Activated naive CD4-positive, alpha-beta T cell treated with anti-CD3 and anti-CD28 coated beads, Interleukin-2, amount 50 U/mL, for 16 hours (primary cell): ENCODE results near the gene GALR3.
A peak's percentile ranks its signal among the peaks of the same experiment; 100 is the strongest.

Source experiments
- DNase-seq: peaks from one replicate; pipeline ENCODE4 v3.0.0-alpha.2; 2020

GALR3 gene

DNA sequence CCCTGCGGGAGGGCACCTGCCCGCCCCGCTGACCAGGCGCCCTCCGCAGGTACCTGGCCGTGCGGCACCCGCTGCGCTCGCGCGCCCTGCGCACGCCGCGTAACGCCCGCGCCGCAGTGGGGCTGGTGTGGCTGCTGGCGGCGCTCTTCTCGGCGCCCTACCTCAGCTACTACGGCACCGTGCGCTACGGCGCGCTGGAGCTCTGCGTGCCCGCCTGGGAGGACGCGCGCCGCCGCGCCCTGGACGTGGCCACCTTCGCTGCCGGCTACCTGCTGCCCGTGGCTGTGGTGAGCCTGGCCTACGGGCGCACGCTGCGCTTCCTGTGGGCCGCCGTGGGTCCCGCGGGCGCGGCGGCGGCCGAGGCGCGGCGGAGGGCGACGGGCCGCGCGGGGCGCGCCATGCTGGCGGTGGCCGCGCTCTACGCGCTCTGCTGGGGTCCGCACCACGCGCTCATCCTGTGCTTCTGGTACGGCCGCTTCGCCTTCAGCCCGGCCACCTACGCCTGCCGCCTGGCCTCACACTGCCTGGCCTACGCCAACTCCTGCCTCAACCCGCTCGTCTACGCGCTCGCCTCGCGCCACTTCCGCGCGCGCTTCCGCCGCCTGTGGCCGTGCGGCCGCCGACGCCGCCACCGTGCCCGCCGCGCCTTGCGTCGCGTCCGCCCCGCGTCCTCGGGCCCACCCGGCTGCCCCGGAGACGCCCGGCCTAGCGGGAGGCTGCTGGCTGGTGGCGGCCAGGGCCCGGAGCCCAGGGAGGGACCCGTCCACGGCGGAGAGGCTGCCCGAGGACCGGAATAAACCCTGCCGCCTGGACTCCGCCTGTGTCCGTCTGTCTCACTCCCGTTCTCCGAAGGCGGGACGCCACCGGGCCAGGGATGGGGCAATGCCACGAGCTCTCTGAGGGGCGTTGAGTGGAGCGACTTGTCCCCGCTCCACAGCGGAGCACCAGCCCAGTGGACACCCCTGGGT lies 1.8 kb downstream of the GALR3 start:
- DNase-seq: no peak

DNA sequence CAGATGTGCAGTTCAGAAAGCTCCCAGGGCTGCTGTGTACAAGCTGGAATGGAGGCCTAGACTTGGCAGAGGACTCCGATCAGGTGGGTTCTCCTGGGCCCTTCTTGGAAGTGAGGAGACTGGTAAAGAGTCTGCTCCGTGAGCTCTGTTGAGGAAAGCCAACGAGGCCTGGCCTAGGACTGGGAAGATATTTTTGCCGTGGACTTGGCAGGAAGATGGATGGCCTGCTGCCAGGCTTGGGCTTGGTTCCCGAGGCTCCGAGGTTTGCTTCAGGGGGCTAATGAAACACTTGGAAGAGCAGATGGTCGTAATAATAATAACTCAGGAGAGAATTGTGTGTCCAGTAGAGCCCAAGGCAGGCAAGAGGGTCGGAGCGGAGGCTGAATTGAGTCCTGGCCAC lies 3.9 kb downstream of the GALR3 start:
- no peak for DNase-seq

DNA sequence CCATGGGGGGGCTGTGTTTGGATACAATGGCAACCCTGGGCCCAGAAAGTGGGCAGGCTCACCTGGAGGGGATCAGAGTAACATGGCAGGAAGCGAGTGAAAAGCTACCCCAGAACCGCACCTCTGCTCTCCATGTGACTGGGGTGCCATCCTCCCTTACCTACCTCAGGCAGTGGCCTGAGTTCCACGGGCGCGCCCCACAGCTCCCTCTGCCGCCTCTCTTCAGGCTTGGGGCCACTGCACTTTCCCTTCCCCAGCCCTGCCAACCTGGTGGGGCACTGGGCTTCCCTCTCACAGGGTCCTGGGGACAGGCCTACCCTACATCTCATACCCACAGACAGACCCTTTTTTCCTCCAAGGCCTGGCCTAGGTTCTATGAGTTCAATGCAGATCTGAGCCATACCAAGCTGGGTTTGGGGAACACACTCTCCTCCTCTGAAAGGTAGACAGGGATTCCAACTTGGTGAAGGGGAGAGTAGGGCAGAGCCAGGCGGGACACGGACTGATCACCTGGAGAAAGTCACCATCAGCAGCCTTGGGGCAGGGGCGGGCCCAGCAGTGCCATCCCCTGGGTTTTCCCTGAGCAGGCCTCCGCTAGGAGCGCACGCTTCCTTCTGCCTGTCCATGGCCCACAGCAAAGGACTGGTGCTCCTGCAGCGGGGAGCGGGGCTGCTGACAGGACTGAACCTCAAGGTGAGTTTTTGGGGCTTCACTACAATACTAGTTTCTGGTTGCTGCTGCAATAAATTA lies 7.1 kb downstream of the GALR3 start:
- DNase-seq: no peak

DNA sequence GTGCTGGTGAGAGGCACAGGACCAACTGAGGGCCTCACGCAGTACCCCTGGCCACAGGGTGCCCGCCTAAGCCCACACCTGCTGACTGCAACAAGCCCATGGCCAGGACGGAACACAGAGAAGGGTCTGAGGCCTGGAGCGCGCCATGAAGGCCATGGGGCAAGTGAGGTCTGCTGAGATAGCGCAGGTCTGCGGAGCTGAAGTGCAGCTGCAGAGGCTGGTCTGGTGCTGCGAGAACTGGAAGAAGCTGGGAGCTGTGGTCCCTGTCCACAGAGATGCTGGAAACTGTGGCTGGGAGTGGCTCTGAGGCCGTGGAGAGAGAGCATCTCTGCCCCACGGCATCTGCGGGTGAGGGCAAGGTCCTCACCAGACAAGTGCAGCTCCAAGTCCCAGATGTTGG lies 8.3 kb downstream of the GALR3 start:
- no peak for DNase-seq

DNA sequence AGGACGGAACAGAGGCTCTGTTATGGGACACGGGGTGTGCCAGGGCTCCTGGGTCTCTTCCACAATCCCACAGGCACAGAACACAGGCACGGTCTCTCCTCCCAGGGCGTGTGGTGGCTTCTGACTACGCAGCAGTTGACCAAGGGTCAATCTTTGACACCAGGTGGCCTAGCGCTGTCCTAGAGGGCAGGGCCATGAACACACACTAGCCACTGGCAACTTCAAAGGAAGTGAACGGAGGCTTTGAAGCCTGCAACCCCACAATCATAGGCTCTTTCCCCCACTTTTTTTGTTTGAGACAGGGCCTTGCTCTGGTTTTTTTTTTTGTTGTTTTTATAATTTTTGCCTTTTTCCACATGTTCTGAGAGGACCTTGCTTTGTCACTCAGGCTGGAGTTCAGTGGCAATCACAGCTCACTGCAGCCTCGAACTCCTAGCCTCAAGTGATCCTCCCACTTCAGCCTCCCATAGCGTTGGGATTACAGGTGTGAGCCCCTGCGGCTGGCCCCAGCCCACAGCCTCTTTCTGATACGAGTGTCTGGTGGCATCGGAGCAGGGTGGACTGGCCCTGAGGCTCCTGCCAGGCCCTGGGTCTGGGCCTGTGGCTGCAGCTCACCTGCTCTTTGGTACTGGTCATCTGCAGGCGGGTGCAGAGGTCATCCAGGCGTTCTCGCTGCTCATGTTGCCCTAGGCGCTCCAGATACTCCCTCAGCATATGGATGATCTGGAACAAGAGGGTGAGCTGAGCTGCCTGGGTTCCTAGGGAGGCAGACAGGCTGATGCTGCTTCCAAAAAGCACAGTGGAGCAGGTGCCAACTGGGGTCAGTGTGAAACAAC lies 9.1 kb downstream of the GALR3 start:
- no peak for DNase-seq

DNA sequence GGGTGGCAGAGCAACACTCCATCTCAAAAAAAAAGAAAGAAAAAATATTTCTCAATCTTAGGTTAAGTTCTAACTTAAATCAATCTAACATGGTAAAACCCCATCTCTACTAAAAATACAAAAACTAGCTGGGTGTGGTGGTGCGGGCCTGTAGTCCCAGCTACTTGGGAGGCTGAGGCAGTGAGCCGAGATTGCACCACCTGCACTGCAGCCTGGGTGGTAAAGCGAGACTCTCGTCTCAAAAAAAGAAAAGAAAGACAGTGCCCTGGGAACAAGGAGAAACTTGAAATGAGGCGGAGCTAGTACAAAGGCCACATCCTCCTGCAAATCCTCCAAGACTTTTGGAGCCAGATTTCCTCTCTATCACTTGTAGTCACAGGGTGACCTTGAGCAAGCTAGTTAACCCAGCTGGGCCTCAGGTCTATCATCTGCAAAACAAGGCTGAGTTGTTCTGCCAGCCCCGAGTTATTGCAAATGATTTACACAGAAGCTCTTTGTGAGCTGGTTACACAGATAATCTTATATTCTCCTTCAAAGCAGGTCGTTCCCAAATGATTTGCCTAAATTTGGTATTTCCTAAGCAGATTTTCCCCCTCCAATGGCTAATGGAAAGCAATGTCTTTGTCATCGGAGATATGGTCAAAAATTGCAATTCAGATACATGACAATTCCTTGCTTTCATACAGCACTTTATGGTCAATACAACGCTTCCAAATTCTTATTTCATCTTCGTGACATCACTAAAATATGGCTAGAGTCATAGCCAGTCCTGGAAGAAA lies 19.0 kb downstream of the GALR3 start:
- no peak for DNase-seq

DNA sequence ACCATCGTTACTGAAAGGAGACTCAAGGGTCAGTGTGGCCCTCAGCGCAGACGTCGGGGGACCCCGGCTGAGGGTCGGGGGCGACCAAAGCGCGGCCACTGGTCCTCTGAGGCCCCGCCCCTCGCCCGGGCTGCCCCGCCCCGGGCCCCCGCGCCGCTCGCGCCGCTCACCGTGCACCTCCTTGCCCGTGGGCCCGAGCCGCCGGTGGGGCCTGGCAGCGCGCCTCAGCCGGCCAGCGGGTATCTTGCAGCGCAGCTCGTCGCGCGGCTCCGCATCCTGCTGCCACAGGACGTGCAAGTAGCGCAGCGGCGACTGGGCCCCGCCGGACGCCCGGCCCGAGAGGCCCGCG lies 20.5 kb downstream of the GALR3 start:
- peak; percentile 59 for DNase-seq

DNA sequence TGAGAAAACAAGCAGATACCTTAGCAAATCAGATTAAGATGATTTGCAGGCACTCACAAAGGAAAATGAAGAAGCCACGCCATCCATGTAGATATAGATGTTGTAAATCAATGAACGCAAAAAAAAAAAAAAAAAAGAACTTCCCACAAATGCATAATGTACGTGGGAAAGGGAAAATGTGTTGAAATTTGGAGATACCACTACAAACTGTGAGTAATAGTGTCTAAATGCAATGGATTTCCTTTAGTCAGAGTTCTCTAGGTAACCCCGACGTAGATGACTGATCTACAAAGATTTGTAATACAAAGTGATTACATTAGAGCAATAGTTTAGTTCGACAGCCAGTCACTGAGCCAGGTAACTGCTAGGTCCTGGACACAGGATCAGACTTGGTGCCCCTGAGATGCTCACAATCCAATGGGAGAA lies 21.7 kb downstream of the GALR3 start:
- DNase-seq: no peak

DNA sequence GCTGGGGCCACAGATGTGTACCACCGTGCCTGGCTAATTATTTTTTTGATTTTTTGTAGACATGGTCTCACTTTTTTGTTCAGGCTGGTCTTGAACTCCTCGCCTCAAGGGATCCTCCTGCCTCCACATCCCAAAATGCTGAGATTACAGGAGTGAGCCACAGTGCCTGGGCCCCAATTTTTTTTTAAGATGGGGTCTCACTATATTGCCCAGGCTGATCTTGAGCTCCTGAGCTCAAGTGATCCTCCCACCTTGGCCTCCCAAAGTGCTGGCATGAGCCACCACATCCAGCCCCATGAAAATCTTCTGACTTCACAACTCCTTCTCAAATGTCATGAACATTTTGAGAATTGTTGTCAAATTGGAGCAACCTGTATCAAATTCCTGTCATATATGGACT lies 23.3 kb downstream of the GALR3 start:
- no peak for DNase-seq

DNA sequence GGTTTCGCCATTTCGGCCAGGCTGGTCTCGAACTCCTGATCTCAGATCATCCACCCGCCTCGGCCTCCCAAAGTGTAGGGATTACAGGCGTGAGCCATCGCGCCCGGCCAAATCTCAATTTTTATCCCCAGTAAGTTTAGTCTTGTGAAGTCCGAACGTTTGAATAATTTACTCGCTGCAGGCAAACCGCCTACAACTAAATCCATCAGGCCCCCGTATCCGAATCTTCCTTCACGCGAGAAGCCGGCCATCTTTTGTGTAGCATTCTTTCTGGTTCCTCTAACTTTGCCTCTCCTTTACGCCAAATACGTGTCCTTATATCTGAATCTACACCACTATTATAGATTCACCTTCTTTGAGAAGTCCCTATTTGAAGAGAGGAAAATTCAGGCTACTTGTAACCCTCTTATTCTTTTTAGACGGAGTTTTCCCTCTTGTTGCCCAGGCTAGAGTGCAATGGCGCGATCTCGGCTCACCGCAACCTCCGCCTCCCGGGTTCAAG lies 25.5 kb downstream of the GALR3 start:
- peak; percentile 18 for DNase-seq

DNA sequence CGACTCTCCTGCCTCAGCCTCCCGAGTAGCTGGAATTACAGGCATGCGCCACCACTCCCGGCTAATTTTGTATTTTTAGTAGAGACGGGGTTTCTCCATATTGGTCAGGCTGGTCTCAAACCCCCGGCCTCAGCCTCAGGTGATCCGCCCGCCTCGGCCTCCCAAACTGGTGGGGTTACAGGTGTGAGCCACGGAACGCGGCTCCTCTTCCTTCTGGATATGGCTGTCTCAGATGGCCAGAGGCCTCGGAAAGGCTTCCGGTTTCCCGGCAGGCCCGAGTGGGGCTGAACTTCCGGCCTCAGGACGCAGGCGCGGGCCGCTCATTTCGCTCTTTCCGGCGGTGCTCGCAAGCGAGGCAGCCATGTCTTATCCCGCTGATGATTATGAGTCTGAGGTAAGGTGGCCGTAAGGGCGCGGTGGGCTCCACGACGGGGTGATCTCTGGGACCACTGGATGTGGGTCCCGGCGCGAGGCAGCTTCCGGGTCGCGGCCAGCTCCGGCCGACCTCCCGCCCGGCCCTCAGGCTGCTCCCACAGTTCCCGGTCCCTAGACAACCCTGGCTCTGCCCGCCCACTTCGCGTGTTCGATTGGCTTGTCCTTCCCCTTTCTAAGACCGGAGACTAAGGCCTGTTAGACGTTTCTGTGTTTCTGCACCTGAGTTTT lies 26.0 kb downstream of the GALR3 start, which contains the start of gene EIF3L:
Gene EIF3L (plus strand): TSS at position 331 of the 663 bp plus-strand sequence. CDS start 31 bp downstream, at position 362.
- peak; percentile 90 for DNase-seq

DNA sequence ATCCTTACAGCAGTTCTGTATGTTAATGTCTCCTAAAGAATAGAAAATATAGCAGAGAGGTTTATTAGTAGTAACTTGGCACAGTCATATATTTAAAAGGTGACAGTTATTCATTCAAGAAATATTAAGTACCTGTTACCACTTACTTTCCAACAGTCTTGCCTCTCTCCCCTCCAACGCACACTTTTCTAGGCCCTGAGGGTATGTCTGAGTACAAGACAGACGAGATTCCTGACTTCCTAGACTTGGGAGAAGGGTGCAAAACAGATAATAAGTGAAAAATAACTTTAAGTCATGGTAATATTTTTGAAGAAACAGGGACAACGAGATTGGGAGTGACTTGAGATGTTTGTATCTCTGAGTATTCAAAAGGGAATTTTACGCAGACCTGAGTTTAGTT lies 27.6 kb downstream of the GALR3 start:
- no peak for DNase-seq

DNA sequence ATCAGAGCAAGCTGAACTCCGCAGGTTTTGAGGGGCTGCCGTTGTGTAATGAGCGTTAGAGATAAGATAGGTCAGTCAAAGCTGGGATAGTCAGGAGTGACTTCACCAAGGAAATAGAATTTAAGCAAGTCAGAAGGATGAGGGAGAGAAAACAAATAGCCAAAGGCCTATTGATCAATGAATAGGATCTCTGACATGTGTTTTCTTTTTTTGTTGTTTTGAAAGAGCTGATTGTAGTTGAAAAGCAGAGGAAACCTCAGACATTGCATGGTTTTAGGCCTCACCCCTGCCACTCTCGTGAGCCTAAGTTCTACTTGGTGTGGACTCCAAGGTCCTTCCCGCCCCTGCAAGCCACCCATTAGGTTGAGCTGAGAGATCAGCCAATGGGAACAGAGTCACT lies 29.2 kb downstream of the GALR3 start:
- DNase-seq: no peak

DNA sequence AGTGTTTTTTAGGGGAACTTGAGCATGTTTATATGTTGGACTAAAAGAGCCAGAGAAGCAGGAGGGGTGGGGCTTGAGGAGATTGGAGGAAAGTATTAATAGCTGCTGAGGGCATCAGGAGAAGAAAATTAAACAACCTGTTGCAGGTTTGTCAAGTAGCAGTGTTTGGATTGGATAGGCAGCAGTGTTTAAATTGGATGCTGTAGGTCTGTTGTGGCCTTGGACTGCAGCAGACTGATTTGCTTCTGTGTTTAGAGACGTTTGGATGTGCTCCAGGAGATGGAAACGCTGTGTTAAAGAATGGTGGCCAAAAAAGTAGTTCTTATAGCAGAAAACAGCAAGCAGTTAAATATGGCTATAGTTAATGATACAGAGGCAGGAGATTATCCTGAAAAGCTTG lies 31.8 kb downstream of the GALR3 start:
- no peak for DNase-seq

DNA sequence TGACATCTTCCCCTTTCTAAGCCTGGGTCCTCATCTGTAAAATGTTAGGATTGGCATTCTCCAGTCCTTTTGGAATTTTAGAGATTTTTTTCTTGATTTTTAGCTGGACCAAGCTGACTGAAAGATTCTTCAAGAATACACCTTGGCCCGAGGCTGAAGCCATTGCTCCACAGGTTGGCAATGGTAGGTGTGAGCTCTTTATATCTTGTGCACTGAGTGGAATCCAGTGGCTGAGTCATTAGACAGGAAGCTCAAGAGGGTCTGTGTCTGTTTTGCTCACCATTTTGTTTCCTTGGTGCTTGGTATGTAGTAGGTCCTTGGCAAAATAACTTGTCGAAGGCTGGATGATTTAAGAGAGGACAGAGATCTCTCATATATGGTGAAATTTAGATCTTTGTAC lies 32.3 kb downstream of the GALR3 start:
- DNase-seq: no peak

DNA sequence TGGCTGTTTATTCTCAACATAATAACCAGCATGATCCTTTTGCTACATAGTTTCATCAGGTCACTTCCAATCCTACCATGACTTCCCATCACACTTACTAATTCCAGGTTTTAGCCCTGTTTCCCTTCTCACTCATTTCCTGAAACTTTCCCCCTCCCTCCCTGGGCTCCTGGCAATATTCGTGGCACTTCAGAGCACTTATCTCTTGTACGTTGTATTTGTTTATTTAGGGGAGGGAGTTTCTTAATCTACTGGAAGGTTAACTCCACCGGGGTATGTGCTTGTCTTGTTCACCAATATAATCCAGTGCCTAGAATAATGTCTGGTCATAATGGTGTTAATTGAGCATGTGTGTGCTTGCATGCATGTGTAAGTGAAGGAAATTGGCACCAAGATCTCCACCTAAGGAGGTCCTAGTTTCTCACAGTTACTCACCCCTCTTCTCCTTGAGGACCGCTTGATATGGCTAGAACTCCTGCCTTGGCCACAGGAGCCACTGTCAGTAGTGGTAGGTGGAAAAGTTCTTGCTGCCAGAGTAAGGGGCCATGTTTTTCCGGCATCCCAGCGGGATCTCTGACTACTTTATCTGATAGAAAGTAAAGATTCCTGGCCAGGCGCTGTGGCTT lies 37.7 kb downstream of the GALR3 start:
- no peak for DNase-seq

DNA sequence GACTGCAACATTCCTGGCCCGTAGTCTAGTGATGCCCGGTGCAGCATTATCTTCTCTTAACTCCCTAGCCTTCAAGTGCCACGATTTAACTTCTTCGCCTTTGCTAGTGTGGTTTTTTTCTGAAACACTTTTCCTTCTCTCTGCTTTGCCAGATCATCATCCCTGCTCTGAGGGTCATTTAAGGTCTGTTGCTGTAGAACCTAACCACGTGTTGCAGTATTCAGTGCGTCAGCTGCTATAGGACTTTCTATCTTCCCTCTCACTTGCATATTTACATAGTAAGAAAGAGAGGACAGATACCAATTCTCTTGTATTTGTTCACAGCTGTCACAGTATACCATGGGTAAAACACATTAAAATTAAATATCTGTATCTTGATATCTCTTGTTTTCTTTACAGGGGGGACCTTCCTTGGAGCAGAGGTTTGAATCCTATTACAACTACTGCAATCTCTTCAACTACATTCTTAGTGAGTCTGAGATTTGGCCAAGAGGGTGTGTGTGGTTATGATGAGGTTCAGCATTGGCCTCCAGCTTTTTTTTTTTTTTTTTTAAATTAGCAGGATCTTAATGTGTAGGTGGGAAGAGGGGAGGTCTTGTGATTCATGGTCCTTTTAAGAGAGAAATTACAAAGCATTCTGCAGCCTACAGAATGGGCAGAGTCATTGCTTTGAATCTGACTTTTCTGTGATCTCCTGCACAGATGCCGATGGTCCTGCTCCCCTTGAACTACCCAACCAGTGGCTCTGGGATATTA lies 39.6 kb downstream of the GALR3 start:
- DNase-seq: no peak

DNA sequence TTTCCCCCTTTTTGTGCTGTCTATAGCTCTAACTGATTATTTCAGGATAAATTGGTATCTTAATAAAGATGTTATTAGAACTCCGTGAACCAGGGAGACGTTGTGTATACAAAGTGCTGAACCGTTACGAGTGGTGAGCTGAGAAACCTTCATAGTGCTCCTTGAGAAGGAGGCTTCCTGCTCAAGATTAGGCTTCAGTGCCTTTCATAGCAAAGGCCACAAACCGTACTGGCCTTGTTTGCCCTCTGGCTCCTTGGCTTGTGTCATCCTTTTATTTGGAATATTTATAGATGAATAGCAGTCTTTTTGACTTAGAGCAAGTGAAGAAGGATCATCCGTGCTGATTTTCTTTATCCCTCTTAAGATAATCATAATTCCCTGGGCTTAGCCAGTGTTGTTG lies 42.3 kb downstream of the GALR3 start:
- no peak for DNase-seq

DNA sequence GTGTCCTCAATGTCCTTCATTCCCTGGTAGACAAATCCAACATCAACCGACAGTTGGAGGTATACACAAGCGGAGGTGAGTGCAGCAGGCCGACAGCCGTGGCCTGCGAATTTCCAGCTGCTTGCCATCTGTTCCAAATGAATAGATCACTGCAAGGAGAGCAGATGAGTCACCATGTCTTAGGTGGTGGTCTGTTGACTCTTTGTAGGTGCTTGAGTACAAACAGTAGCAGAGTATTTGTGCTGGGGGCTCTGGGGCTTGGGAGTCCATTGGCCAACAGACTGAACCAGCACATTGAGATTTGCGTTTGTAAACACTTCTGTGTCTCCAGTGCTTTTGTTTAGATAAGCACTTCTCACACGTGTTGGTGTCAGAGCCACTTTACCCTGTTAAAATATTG lies 47.1 kb downstream of the GALR3 start:
- DNase-seq: no peak
